ENCODE results near the gene ALPK1. TPM values are rescaled to one million over a fixed set of nuclear protein-coding genes. Genes with fewer than 3 reads are reported as not detected.
A peak's percentile ranks its signal among the peaks of the same experiment; 100 is the strongest.

The ALPK1 gene
- total RNA-seq, 1 donor from 2014 or later: 4.9 TPM

DNA sequence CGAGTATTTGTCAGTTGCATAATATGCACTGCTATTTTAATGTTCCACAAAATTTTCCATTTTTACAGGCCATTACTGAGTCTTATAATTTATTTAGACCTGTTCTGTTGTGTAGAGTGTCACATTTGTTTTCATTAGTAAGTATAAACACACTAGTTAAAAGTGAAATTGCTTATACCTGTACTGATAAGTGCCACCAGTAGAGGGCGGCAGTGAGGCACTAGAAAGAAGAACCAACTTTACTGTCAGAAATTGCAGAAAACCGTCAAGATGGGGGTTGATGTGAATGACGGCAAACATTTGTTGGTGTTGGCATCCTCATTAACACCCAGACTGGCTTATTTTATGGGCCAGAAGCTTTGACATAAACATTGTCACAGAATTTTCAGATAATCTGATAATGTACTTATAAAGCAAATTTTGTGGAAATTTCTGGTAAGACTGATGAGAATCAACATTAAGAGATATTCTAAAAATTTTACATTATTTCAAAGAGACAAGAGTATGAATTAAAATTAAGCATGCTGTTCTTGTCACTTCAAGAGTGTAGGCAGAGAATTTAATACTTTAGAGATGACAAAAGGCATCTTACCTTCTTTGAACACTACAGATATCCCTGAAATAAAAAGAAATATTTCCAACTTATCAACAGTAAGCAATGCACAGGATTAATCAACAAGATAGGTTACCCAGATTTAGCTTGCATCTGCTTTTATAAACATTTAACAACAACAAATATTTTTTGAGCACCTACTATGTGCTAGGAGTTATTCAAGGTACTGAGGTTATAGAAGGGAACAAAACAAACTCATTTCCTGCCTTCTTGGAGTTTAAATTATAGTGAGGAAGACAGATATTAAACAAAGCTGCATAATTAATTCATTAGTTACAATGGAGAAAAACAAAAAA is 24.9 kb downstream of the ALPK1 start:
- intact Hi-C loops (cut with DNase I): no loop called here
- DNase-seq (ENCODE audit: low spot score): no peak

DNA sequence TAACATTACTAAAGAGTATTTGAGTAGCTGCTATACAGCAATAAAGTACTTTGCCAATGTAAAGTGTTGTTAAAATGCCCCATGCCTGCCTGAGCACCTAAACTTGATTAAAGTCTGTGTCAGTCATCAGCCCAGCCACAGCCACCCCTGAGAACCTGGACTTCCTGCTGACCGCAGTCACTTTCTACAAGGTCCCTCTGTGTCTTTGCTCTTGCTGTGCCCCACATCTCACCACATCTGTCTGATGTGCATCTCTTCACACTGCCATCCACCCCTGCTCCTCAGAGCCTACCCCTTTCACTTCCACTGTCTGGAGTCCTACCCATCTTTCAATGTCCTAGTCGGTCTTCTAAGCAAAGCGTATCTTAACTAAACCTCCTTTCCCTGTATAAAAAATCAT is 25.7 kb downstream of the ALPK1 start:
- intact Hi-C loops (cut with DNase I): no loop called here
- DNase-seq (ENCODE audit: low spot score): no peak

DNA sequence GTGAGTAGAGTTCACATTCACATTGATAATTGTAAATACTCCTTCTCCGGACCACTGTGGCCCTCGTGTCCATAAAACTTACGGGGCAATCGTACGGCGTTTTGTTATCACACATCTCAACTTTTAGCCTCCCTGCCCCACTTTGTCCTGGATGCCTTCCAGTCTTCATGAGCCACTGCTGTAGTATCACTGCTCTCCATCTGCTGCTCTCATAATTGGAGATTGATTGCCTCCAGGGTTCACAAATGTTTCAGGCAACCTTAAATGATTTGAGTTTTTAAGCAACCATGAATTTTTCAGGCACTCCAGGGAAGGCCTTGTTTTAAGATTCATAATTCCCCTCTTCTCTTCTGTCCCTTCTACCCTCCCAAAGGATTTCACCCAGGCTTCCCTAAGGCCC is 28.4 kb downstream of the ALPK1 start:
- intact Hi-C loops (cut with DNase I): loop anchor here (5.0 kb wide), 1 partner anchor 197 kb away; no protein-coding TSS in a partner anchor
- no peak for DNase-seq (ENCODE audit: low spot score)

DNA sequence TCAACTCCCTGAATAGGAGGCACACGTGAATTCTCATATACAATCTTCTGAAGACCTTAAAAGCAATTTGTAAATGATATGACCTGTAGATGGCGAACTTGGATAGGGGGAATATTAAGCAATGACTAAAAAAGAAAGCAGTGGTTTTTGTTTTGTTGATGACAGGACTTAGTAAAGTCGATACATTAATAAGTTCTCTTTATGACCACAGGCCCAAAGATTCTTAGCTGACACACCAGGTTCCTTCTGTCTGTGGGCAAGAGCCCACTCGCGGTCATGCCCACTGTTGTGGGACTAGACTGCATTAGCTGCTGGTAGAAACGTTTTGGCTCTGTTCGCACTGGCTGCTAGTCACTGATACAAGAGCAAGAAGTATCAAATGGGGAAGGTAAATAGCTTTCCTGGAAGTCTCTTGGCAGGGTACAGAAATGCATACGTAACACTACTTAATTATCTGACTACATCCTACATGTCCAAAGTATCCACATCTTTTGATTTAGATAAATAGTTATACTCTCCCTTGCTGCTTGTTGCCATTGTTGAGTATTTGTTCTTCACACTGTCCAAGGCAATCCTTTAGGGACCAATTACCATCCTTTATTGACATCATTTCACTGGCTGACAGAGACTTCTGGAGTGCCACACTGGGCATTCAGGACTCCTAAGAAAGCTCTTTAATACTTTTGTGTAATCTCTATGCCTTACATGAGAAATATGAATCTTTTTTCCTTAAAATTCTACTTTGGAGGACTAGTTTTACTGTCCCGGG is 31.0 kb downstream of the ALPK1 start:
- no peak for DNase-seq (ENCODE audit: low spot score)
- intact Hi-C loops (cut with DNase I): loop anchor here (2.0 to 5.0 kb wide), 2 partner anchors 194 to 277 kb away; no protein-coding TSS in a partner anchor

DNA sequence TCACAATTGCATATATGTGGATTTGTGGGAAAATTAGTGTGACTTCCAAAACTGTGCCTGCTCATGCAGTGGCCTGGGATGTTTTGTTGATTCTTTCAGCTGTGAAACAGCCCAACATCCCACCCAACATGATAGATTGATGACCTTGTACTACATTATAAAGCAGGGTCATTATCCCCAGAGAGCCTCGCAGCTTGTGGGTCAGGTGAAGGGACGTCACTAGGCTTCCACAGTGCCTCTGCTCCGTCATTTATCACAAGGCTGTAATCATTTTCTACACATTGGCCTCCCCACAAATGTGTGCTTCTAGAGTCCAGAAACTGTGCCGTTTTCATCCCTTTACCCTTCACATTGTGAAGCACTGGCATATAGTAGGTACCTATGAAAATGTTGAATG is 31.6 kb downstream of the ALPK1 start:
- intact Hi-C loops (cut with DNase I): loop anchor here (2.0 to 5.0 kb wide), 2 partner anchors 194 to 276 kb away; no protein-coding TSS in a partner anchor
- no peak for DNase-seq (ENCODE audit: low spot score)

DNA sequence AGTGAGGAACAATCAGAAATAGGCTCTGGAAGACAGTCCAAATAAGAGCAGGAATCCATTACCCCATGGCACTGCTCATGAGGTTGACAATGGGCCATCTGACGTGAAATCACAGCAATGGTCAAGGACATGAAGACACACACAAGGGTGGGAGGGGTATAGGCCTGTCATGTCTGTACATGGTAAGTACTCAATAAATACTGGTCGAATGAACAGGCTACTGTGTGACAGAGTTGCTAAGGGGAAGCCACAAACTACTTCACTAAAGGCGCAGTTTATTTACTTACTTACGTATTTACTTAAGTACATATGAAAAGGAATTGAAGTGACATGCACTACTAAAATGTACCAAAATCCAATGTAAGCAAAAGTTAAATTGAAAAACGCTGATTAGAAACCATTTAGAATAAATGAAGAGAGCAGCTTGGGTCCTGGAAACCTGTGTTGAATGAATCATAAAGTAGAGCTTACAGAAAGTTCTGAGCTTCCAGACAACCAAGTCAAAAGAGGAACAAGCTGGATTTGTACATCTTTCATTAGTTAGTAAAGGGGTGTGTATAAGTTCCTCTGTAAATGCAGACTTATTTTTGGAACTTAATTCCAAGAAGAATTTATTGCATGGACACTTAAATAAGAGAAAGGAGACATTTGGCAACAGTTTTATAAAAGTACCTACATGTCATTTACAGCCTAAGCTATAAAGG is 32.7 kb downstream of the ALPK1 start:
- intact Hi-C loops (cut with DNase I): loop anchor here (2.0 to 5.0 kb wide), 2 partner anchors 192 to 275 kb away; no protein-coding TSS in a partner anchor
- no peak for DNase-seq (ENCODE audit: low spot score)

DNA sequence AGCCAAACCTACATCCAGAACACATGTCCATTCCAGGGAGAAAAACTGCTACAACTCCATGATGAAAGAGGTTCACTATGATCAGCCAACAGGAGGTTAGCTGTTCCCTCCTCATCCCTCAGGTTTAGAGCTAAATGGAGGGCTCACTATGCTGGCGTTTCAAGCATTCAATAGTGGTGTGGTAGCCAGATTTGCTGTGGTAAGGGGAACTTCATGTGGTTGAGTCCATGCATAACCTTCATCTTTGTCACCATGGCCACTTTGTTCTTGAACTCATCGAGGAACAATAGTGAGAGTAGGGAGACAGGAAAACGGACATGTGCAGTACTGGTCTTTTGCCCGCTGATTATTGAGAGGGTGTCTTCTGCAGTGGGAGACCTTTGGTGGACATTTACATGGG is 33.8 kb downstream of the ALPK1 start:
- intact Hi-C loops (cut with DNase I): no loop called here
- DNase-seq (ENCODE audit: low spot score): no peak

DNA sequence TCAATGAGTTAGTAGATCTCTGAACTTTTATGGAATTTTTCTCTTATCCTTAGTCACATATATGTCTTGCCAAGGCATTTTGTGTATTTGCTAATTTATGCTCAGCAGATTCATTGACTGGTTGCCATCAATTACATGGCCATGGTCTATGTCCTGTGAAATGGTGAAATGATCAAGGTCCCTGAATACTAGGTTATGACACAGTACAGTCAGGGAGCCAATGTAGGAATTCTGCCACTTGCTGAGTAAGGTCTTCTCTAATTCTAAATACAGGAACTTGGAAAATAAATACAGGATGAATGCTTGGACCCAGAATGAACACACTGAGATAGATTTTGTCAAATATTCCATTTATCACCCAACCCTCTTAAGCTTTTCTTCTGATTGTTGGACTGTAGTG is 35.2 kb downstream of the ALPK1 start:
- intact Hi-C loops (cut with DNase I): no loop called here

DNA sequence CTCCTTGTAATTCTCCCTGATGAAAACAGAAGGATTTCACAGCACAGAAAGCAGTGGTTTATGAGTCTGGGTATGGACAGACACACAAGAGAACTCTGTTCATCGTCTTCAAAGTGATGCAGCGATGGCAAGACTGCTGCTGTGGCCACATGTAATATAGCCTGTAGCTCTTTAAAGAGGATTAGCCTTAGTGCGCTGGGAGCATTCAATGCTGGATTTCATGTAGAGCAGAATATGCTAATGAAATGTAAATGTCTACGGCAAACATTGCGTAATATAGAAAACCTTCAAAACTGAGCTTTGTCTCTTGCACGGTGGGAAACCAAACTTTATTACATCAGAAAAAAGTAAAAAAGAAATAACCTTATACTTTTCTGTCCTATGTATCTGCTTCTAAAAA is 42.9 kb downstream of the ALPK1 start:
- DNase-seq (ENCODE audit: low spot score): no peak

More for the DNA sequence above, 35.2 kb downstream of the ALPK1 start:
- DNase-seq (ENCODE audit: low spot score): no peak

DNA sequence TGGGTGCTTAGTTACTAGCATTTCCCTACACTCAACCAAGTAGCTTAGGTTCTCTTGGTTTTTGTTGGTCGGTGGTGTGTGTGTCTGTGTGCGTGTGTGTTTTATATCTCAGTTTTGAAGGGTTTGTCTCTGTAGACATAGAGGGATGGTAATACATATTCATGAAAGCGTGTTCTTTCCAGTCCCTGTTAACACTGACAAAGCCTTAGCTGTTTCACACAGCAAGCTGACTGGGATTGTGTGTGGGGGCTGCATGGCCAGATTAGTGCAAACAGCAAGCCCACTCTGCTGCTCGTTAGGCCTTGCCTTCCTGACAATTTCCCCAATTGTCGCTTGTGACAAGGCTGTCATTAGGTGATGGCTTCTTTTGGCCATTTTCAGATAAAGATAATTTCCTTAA is 43.9 kb downstream of the ALPK1 start:
- DNase-seq (ENCODE audit: low spot score): no peak
- intact Hi-C loops (cut with DNase I): no loop called here

More for the DNA sequence above, 42.9 kb downstream of the ALPK1 start:
- intact Hi-C loops (cut with DNase I): no loop called here

DNA sequence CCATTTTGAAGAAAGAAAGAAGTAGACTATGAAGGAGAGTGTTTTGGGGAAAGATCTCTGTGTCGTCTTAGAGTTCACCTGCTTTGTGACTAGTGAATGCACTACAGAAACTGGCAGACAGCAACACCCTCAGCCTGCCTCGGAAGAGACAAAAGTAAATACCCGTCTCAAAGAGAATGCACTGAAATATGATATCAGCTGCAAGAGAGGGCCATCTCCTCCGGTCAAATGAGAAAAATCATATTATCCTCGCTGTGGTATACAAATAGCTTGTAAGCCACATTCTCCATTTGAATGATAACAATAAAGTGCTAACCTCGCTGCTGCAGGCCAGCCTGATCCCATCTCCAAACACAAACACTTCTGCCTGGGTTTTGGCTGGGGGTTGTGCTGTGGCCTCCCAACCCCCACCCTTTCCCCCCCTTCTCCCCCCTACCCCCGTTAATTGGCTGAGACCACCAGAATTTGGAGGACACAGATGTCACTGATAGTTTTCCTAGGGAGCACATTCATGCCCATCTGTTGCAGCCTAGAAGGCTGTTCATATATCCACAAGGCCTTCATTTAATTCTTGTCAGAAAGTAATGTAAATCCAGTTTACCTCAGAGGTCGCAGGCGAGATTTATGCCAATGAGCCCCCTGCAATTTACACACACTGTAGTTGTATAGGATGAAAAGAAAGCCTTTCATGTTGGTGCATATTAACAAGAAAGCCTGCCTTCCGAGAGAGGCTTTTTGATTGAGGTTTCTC is 46.3 kb downstream of the ALPK1 start:
- intact Hi-C loops (cut with DNase I): no loop called here
- no peak for DNase-seq (ENCODE audit: low spot score)

DNA sequence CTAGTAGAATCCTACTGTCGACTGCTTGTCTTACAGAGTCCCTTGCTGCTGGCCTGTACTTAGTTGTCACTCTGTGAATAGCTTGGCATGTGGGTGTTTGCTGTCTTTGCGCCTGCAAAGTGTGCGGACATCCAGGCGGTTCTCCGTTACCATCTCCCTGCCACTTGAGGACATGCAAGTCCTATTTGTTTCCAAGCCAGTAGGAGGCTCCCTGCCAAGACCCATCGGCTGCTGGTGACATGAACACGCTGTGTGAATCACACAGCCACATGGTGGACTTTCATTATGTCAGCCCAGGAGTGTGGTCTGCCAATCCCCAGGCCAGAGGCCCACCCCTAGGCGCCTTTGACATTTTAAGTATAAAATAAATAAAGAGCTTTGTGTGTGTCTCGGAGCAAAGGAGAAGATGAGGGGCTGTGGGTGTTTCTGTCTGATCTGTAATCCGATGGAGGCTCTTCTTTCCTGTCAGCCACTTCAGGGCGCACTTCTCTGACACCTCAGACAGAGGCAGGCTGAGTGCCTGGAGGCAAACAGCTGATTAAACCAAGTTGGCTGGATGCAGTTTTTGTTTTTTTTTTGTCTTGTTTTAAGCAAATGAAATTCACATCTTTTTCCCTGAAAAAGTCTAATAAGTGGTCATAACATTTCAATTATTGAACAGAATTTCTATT is 51.5 kb downstream of the ALPK1 start:
- peak; percentile 85 for DNase-seq (ENCODE audit: low spot score)
- intact Hi-C loops (cut with DNase I): loop anchor here (5.0 kb wide), 1 partner anchor 169 kb away; the partner anchor contains the start of gene NEUROG2

DNA sequence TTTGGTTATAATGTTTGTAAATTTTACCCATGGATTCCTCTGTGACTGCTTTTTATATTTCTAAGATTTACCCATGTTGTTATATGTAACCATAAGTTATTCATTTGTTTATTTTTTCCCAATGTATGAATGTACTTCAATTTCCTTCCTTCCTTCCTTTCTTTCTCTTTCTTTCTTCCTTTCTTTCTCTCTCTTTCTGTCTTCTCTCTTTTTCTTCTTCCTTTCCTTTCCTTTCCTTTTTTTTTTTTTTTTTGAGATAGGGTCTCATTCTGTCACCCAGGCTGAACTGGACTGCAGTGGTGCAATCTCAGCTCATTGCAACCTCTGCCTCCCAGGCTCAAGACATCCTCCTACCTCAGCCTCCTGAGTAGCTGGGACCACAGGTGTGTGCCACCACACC is 55.6 kb downstream of the ALPK1 start:
- intact Hi-C loops (cut with DNase I): no loop called here
- DNase-seq (ENCODE audit: low spot score): no peak

DNA sequence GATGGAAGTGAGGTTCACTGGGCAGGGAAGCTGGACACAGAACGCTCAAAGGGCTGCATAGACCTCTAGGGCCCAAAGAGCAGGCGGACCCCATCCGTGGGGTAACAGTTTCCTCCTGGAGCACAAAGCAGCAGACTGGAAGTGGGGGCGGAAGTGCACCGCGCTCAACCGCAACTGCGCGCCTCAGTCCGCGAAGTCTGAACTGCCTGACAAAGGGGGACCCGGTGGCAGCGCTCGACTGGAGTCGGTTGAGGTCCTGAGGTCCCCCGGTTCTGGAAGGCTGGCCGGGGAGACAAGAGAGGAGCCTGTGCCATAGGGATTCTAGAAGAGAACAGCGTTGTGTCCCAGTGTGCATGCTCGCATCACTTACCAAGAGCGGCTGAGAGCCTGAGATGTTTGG is 58.5 kb downstream of the ALPK1 start:
- intact Hi-C loops (cut with DNase I): no loop called here
- DNase-seq (ENCODE audit: low spot score): no peak

DNA sequence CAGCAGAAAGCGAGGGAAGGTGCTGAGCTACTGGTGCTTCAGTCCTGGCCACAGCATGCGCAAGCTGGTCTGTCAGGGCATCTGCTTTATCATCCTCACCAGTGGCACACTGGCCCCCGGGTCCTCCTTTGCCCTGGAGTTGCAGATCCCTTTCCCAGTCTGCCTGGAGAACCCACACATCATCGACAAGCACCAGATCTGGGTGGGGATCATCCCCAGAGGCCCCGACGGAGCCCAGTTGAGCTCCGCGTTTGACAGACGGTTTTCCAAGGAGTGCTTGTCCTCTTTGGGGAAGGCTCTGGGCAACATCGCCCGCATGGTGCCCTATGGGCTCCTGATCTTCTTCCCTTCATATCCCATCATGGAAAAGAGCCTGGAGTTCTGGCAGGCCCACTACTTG is 60.3 kb downstream of the ALPK1 start:
- intact Hi-C loops (cut with DNase I): no loop called here

DNA sequence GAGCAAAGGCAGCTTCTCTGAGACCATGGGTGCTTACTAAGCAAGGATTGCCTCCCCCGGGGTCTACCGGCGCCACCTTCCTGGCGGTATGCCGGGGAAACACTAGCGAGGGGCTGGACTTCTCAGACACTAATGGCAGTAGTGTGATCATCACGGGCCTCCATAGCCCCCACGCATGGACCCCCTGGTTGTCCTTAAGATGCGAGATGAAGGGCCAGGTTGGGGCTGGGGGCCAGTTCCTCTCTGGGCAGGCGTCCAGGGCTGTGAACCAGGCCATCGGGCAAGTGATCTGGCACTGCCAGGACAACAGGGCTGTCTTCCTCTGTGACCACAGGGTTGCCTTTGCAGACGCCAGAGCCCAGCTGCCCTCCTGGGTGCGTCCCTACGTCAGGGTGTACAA is 60.7 kb downstream of the ALPK1 start:
- DNase-seq (ENCODE audit: low spot score): no peak

More for the DNA sequence above, 60.3 kb downstream of the ALPK1 start:
- DNase-seq (ENCODE audit: low spot score): peak; percentile 58

DNA sequence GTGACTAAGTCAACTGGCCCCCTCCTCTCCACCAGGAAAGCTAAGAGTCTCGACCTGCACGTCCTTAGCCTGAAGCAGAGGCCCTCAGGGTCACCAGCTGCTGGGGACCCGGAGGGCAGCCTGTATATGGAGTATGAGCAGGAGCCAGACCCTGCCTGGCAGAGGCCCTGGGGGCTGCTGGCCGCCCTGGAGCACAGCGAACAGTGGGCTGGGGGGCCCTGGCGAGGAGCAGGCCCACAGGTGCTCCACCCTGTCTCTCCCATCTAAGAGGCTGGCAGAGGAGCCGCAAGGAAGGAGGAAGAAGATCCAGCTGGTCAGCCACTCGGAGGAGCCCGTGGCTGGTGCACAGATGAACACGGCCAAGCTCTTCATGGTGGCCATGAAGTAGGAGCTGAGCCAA is 61.2 kb downstream of the ALPK1 start:
- DNase-seq (ENCODE audit: low spot score): no peak
- intact Hi-C loops (cut with DNase I): no loop called here

More for the DNA sequence above, 60.7 kb downstream of the ALPK1 start:
- intact Hi-C loops (cut with DNase I): no loop called here

DNA sequence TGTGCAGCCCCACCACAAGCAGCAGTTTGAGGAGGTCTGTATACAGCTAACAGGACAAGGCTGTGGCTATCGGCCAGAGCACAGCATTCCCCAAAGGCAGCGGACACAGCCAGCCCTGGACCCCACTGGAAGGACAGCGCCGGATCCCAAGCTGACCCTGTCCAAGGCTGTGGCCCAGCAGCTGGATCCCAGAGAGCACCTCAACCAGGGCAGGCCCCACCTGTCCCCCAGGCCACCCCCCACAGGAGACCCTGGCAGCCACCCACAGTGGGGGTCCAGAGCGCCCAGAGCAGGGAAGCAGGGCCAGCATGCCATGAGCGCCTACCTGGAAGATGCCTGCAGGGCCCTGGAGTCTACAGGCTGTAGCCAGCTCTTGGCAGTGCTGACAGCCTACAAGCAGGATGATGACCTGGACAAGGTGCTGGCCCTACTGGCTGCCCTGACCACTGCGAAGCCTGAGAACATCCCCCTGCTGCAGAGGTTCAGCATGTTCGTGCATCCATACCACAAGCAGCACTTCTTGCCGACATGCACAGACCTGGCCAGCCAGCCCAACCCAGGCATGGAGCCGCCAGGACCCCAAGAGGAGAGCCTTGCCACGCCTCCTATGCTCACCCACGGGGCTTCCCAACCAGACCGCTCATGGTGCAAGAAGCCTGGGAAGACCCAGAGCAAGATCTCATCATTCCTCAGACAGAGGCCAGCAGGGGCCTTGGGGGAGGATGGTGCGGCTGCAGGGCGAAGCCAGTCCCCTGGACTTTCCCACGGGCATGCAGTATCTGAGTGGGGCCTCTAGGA is 62.0 kb downstream of the ALPK1 start:
- DNase-seq (ENCODE audit: low spot score): no peak
- intact Hi-C loops (cut with DNase I): no loop called here

Measured in cardiac septum (tissue), 1 donor.